HG03558 (cell line): ENCODE results near the gene STX5.
A peak's percentile ranks its signal among the peaks of the same experiment; 100 is the strongest.
"Not testable (repeated sequence)": the region's sequence is repeated elsewhere in the genome, so short reads cannot be mapped to it uniquely, and the experiment has no call there.

ENCODE experiments used
- ATAC-seq: cut with Tn5 transposase; IDR thresholded peaks from one replicate; pipeline ENCODE4 v1.9.1; 2021; ENCODE audit warnings: moderate number of reproducible peaks; ENCODE audit not compliant: unreplicated experiment; ENCODE audit errors: extremely low read depth

Gene STX5

GRCh38 chr11:62831520-62832335, at the start of gene STX5:
Gene STX5 (minus strand): TSS chr11:62832051. CDS start chr11:62831243, 808 bp downstream.
- peak; percentile 42 for ATAC-seq

GRCh38 chr11:62880803-62881578, 49.1 kb upstream of the STX5 start, which contains the start of gene SLC3A2:
Gene SLC3A2 (plus strand): TSS chr11:62880896. CDS start chr11:62881024, 128 bp downstream.
- ATAC-seq = no peak

GRCh38 chr11:62880231-62880802, 48.5 kb upstream of the STX5 start:
- ATAC-seq = no peak

GRCh38 chr11:62879235-62879978, 47.6 kb upstream of the STX5 start:
- ATAC-seq = no peak

- ATAC-seq = no peak
Observed at GRCh38 chr11:62876712-62877111, 44.9 kb upstream of the STX5 start.

GRCh38 chr11:62875698-62876478, 44.0 kb upstream of the STX5 start:
- no peak for ATAC-seq

GRCh38 chr11:62874851-62875250, 43.0 kb upstream of the STX5 start:
- ATAC-seq = no peak

- no peak for ATAC-seq
Observed at GRCh38 chr11:62865635-62866034, 33.8 kb upstream of the STX5 start.

GRCh38 chr11:62863687-62864335, 32.0 kb upstream of the STX5 start:
- no peak for ATAC-seq

- not testable (repeated sequence) for ATAC-seq
Observed at GRCh38 chr11:62861564-62862192, 29.8 kb upstream of the STX5 start.

- ATAC-seq = no peak
Observed at GRCh38 chr11:62860835-62861563, 29.1 kb upstream of the STX5 start.

- ATAC-seq = not testable (repeated sequence)
Observed at GRCh38 chr11:62859281-62859703, 27.4 kb upstream of the STX5 start.

- no peak for ATAC-seq
Observed at GRCh38 chr11:62858201-62858600, 26.4 kb upstream of the STX5 start.

- no peak for ATAC-seq
Observed at GRCh38 chr11:62857541-62857982, 25.7 kb upstream of the STX5 start.

- ATAC-seq = no peak
Observed at GRCh38 chr11:62856333-62856895, 24.6 kb upstream of the STX5 start.

GRCh38 chr11:62855571-62856332, 23.9 kb upstream of the STX5 start:
- ATAC-seq = peak; percentile 74
